ENCODE results near the gene ZFP62.

Gene ZFP62

GRCh38 chr5:180810210-180810958 is 50.7 kb downstream of the ZFP62 start:
- DNase-seq (ENCODE audit: low read depth, low spot score): peak; percentile 97

GRCh38 chr5:180809403-180810209 is 51.5 kb downstream of the ZFP62 start:
- peak; percentile 85 for DNase-seq (ENCODE audit: low read depth, low spot score)

DNA sequence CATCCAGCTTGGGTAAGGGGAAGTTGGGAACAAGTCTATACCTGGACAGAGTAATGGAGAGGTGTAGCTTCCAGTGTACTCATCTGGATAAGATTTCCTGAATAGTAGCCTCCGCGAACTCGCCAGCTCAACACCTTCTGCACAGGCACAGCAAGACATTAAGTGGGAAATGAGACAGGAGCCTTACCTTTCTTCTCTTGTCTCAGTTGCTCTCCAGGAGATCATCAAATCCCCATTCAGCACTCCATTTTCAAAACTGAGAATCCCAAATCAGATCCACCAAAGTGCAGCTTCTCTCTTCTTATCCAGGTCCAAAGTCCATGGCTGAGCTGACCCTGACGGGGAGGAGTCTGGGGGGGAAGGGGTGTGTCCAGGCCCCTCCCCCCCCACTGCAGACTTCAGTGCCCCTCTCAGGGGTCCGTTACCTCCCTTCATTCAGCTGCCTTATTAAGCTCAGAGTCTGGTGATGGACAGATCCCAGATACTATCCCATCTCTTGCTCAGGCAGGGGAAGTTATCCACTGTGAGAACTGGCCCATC is 52.5 kb downstream of the ZFP62 start:
- no peak for DNase-seq (ENCODE audit: low read depth, low spot score)

- DNase-seq (ENCODE audit: low read depth, low spot score): no peak
Measured at GRCh38 chr5:180807654-180808414, 53.2 kb downstream of the ZFP62 start.

GRCh38 chr5:180807046-180807445 is 54.0 kb downstream of the ZFP62 start:
- DNase-seq (ENCODE audit: low read depth, low spot score): no peak

- no peak for DNase-seq (ENCODE audit: low read depth, low spot score)
Measured at GRCh38 chr5:180806351-180807011, 54.6 kb downstream of the ZFP62 start.

- no peak for DNase-seq (ENCODE audit: low read depth, low spot score)
Measured at GRCh38 chr5:180804129-180804618, 56.9 kb downstream of the ZFP62 start.

GRCh38 chr5:180803181-180804128 is 57.6 kb downstream of the ZFP62 start:
- DNase-seq (ENCODE audit: low read depth, low spot score): peak; percentile 84

- peak; percentile 63 for DNase-seq (ENCODE audit: low read depth, low spot score)
Measured at GRCh38 chr5:180802325-180803180, 58.5 kb downstream of the ZFP62 start, which contains the start of gene MGAT1. TSS of gene MGAT1 (minus strand) at chr5:180802806. CDS start at chr5:180792971, 9,835 bp downstream.

- no peak for DNase-seq (ENCODE audit: low read depth, low spot score)
Measured at GRCh38 chr5:180801596-180802324, 59.3 kb downstream of the ZFP62 start.

DNA sequence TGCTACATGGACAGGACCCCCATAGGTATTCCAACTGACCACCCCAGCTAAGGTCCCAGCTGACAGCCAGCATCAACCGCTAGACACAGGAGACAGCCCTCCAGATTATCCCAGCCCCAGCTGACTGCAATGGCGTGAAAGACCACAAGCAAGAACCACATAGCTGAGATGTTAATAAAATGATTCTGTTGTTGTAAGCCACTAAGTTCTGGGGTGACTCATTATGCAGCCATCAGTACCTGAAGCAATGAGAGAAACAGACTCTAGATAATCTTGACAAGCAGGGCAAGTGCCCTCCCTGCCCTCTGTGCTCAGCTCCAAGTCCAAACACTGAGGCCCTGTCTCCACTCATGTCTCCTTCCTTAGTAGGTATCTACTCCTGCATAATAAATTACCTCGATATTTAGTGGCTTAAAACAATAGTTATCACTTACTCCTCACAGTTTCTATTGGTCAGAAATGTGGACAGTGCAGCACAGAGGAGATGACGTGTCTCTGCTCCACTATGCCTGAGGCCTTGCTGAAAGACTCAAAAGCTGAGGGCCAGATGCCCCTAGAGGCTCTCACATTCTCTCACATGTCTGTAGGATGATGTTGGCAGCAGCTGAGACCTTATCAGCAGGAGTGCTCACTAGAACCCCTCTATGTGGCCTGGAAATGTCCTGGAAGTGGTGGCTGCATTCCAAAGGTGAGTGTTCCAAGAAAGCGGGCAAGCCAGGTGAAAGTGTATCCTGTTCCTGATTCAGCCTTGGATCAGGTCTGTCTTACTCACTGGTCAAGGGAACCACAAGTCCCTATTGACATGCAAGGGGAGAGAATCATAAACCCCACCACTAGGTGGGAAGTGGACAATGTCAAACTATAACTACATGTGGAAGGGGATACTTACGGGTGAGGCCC is 60.9 kb downstream of the ZFP62 start:
- DNase-seq (ENCODE audit: low read depth, low spot score): no peak

DNA sequence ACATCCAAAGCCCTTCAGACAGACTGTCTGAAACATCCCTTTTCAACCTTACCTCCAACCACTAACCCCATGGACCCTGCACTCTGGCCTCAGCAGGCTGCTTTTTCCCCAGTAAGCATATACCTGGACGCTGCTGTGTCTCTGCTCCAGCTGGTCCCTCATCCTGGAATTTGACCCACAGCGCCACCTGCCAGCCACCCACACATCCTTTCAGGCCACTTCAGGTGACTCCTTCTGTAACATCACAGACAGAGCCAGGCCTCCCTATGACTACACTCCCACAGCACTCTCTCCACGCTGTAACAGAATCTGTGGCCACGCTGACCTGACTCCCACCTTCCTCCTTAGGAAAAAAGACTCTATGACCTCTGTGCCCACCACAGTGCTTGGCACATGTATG is 61.9 kb downstream of the ZFP62 start:
- peak; percentile 66 for DNase-seq (ENCODE audit: low read depth, low spot score)

DNA sequence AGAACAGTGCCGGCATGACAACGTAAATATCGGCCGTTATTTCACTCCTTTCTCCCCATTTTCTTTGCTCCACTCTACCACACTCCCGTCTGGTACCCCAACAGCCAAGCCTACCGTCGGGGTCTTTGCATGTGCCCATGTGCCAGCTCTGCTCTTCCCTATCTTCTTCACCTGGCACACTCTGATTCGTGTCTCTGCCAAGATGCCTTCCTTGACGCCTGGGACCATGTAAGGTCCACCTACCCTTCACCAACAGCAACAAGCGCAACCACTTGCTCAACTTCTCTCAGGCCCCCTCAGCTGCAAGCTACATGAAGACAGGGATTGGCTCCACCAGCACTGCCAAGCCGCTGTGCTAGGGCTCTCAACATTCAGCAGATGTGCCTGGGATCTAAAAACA is 62.9 kb downstream of the ZFP62 start:
- DNase-seq (ENCODE audit: low read depth, low spot score): no peak
